Loucy (cell line): ENCODE data around the gene BTN1A1.

Experiments
- CTCF ChIP-seq: fragments of 200-600 bp; sonication (generic); conservative IDR thresholded peaks from 2 replicates; pipeline ENCODE4 v1.5.1; 2014; ENCODE audit warnings: mild to moderate bottlenecking, antibody characterized with exemption, low read length
- EZH2phosphoT487 ChIP-seq: fragments of 200-600 bp; IDR thresholded peaks from 2 replicates; pipeline ENCODE4 v1.6.1; 2018; ENCODE audit warnings: antibody characterized with exemption, mild to moderate bottlenecking, moderate library complexity, borderline replicate concordance

DNA sequence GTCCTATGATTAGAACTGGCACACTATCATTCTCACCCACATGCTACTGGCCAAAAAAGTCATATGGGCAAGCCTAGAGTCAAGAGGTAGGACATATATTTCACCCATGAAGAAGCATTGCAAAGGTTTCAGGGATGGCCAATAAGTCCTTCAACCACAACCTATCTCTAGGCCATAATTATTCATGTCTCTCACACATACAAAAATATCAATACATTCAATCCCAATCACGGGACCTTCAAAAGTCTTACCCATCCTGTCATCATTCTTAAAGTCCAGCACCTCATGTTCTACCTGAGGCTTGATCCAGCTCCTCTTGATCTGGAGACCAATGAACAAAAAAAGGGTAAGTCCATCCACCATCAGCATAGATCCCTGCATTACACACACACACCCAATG lies 12.6 kb upstream of the BTN1A1 start:
- no peak for TF ChIP-seq CTCF
- no peak for TF ChIP-seq EZH2phosphoT487
